GM20431 (cell line): ENCODE results near the gene VAV2.

Source experiments
- in situ Hi-C: fragments of 300-500 bp; cut with MseI, MboI; formaldehyde crosslinking; loops from one replicate; pipeline ENCODE4 v1.15.0; 2020; ENCODE audit warnings: low sequenced_read_pairs; ENCODE audit not compliant: unreplicated experiment

VAV2 gene

GRCh38 chr9:133982971-133983720, 9.0 kb downstream of the VAV2 start:
- in situ Hi-C loops, result no loop called here

- in situ Hi-C loops, result no loop called here
Measured at GRCh38 chr9:133981958-133982681, 10.0 kb downstream of the VAV2 start.

- in situ Hi-C loops, result no loop called here
Measured at GRCh38 chr9:133981589-133981957, 10.6 kb downstream of the VAV2 start.

- in situ Hi-C loops, result no loop called here
Measured at GRCh38 chr9:133980864-133981588, 11.1 kb downstream of the VAV2 start.

GRCh38 chr9:133979921-133980863, 11.9 kb downstream of the VAV2 start:
- in situ Hi-C loops, result no loop called here

GRCh38 chr9:133979273-133979920, 12.7 kb downstream of the VAV2 start:
- in situ Hi-C loops, result no loop called here

GRCh38 chr9:133978899-133979272, 13.2 kb downstream of the VAV2 start:
- in situ Hi-C loops, result no loop called here

- in situ Hi-C loops, result no loop called here
Measured at GRCh38 chr9:133978226-133978898, 13.8 kb downstream of the VAV2 start.

- in situ Hi-C loops, result no loop called here
Measured at GRCh38 chr9:133977421-133978201, 14.5 kb downstream of the VAV2 start.

GRCh38 chr9:133976887-133977286, 15.2 kb downstream of the VAV2 start:
- in situ Hi-C loops, result no loop called here

GRCh38 chr9:133976191-133976861, 15.8 kb downstream of the VAV2 start:
- in situ Hi-C loops, result no loop called here

GRCh38 chr9:133975511-133975910, 16.6 kb downstream of the VAV2 start:
- in situ Hi-C loops, result no loop called here

GRCh38 chr9:133974631-133975341, 17.3 kb downstream of the VAV2 start:
- in situ Hi-C loops, result no loop called here

- in situ Hi-C loops, result no loop called here
Measured at GRCh38 chr9:133973791-133974630, 18.1 kb downstream of the VAV2 start.

GRCh38 chr9:133973111-133973790, 18.9 kb downstream of the VAV2 start:
- in situ Hi-C loops, result no loop called here
